IMR-90 (cell line): ENCODE data around the gene ITPK1. TPM values are rescaled to one million over a fixed set of nuclear protein-coding genes. Genes with fewer than 3 reads are reported as not detected.

Experiments
- ATAC-seq: fragments of 200-7000 bp; cut with Tn5 transposase; 2 replicates; pipeline ENCODE4 v1.9.1; 2020; ENCODE audit warnings: low read depth, mild to moderate bottlenecking, moderate library complexity
- BruUV-seq: library from RNA; stranded (reverse); fragments of 400-500 nt; replicated peaks from 2 replicates; lab custom pipeline; 2021; lab: Mats Ljungman, UMichigan
- CTCF ChIA-PET: fragments of 300-600 bp; formaldehyde crosslinking; extraction: SDS; loops from one replicate; lab custom pipeline; 2021; ENCODE audit warnings: antibody characterized with exemption; lab: Yijun Ruan, JAX
- POLR2A ChIA-PET: fragments of 300-600 bp; sonication (Branson Sonifier 250); formaldehyde crosslinking; loops from one replicate; lab custom pipeline; 2022; ENCODE audit warnings: antibody characterized with exemption; ENCODE audit not compliant: unreplicated experiment; lab: Charles Lee
- DNase-seq: peaks from one replicate; pipeline ENCODE4 v3.0.0; 2013
- H2AFZ ChIP-seq: replicated peaks from 2 replicates; pipeline ENCODE3; 2013; ENCODE audit warnings: low read length, mild to moderate bottlenecking; ENCODE audit not compliant: poor library complexity
- H2AK5ac ChIP-seq: 2 replicates; pipeline ENCODE4 v1.6.1; 2013; ENCODE audit warnings: low read depth, low read length, inconsistent platforms
- H2AK9ac ChIP-seq: replicated peaks from 2 replicates; pipeline ENCODE3; 2013; ENCODE audit warnings: mild to moderate bottlenecking, low read depth, low read length, moderate library complexity; ENCODE audit not compliant: poor library complexity
- H2BK120ac ChIP-seq: 2 replicates; pipeline ENCODE4 v1.6.1; 2013; ENCODE audit warnings: low read depth, low read length, inconsistent platforms
- H2BK15ac ChIP-seq: 3 replicates; pipeline ENCODE4 v1.6.1; 2013; ENCODE audit warnings: low read depth, low read length, inconsistent platforms
- H2BK20ac ChIP-seq: 2 replicates; pipeline ENCODE4 v1.6.1; 2013; ENCODE audit warnings: low read depth, mild to moderate bottlenecking, inconsistent platforms, low read length, moderate library complexity
- H2BK5ac ChIP-seq: 2 replicates; pipeline ENCODE4 v1.6.1; 2013; ENCODE audit warnings: mild to moderate bottlenecking, low read depth, low read length, inconsistent platforms; ENCODE audit not compliant: poor library complexity, severe bottlenecking
- H3K14ac ChIP-seq: replicated peaks from 2 replicates; pipeline ENCODE4 v1.6.1; 2013; ENCODE audit warnings: low read depth, low read length, inconsistent platforms
- H3K18ac ChIP-seq: 2 replicates; pipeline ENCODE4 v1.6.1; 2013; ENCODE audit warnings: low read depth, low read length, control low read depth
- H3K23ac ChIP-seq: 2 replicates; pipeline ENCODE4 v1.6.1; 2013; ENCODE audit warnings: low read depth, low read length, inconsistent platforms
- H3K27ac ChIP-seq: 2 replicates; pipeline ENCODE4 v1.5.1; 2013; ENCODE audit warnings: mild to moderate bottlenecking, control low read depth, low read length; ENCODE audit not compliant: insufficient read depth
- H3K27me3 ChIP-seq: 2 replicates; pipeline ENCODE4 v1.6.1; 2013; ENCODE audit warnings: low read length; ENCODE audit not compliant: control insufficient read depth, insufficient read depth
- H3K36me3 ChIP-seq: 2 replicates; pipeline ENCODE4 v1.6.1; 2013; ENCODE audit warnings: low read length, mixed read lengths; ENCODE audit not compliant: control insufficient read depth, insufficient read depth
- H3K4ac ChIP-seq: 2 replicates; pipeline ENCODE4 v1.6.1; 2013; ENCODE audit warnings: low read depth, low read length, inconsistent platforms
- H3K4me1 ChIP-seq: 2 replicates; pipeline ENCODE4 v1.6.1; 2013; ENCODE audit warnings: low read length, mixed read lengths; ENCODE audit not compliant: control insufficient read depth, insufficient read depth
- H3K4me2 ChIP-seq: 2 replicates; pipeline ENCODE4 v1.6.1; 2013; ENCODE audit warnings: low read depth, mild to moderate bottlenecking, control low read depth, low read length, moderate library complexity
- H3K4me3 ChIP-seq: 2 replicates; pipeline ENCODE4 v1.5.1; 2013; ENCODE audit warnings: low read depth, mild to moderate bottlenecking, control low read depth, low read length, moderate library complexity; ENCODE audit not compliant: insufficient read depth
- H3K56ac ChIP-seq: 2 replicates; pipeline ENCODE4 v1.6.1; 2013; ENCODE audit warnings: low read length, inconsistent platforms; ENCODE audit not compliant: insufficient read depth; ENCODE audit errors: extremely low read depth
- H3K79me1 ChIP-seq, 2 experiments: 2 replicates each; pipeline ENCODE4 v1.6.1; 2013; ENCODE audit warnings: low read length in 2 of 2, inconsistent platforms in 1 of 2, low read depth in 1 of 2
- H3K9ac ChIP-seq: 2 replicates; pipeline ENCODE4 v1.6.1; 2013; ENCODE audit warnings: low read depth, low read length, control low read depth
- H3K9me1 ChIP-seq: 2 replicates; pipeline ENCODE4 v1.6.1; 2013; ENCODE audit warnings: low read length, inconsistent platforms; ENCODE audit not compliant: insufficient read depth
- H3K9me3 ChIP-seq: 2 replicates; pipeline ENCODE4 v1.6.1; 2013; ENCODE audit warnings: low read length; ENCODE audit not compliant: control insufficient read depth, insufficient read depth
- H4K20me1 ChIP-seq: 2 replicates; pipeline ENCODE4 v1.6.1; 2013; ENCODE audit warnings: low read length, inconsistent platforms; ENCODE audit not compliant: insufficient read depth
- H4K5ac ChIP-seq: 2 replicates; pipeline ENCODE4 v1.6.1; 2013; ENCODE audit warnings: mild to moderate bottlenecking, low read depth, low read length, control low read depth
- H4K8ac ChIP-seq, 2 experiments: 2 replicates each; pipeline ENCODE4 v1.6.1; 2013; ENCODE audit warnings: low read depth in 2 of 2, low read length in 2 of 2, control low read depth in 1 of 2, inconsistent platforms in 1 of 2
- H4K91ac ChIP-seq: 2 replicates; pipeline ENCODE4 v1.6.1; 2013; ENCODE audit warnings: low read depth, low read length, inconsistent platforms; ENCODE audit not compliant: insufficient read depth
- BHLHE40 ChIP-seq: fragments of 150-350 bp; IDR thresholded peaks from 2 replicates; pipeline ENCODE4 v1.6.1; 2016; ENCODE audit warnings: mild to moderate bottlenecking, low read depth, low read length
- CEBPB ChIP-seq: IDR thresholded peaks from 2 replicates; pipeline ENCODE4 v1.6.1; 2012; ENCODE audit warnings: low read depth, low read length, improper control_type of control experiment
- CHD1 ChIP-seq: IDR thresholded peaks from 2 replicates; pipeline ENCODE4 v1.6.1; 2012; ENCODE audit warnings: low read depth, low read length, improper control_type of control experiment
- CTCF ChIP-seq: conservative IDR thresholded peaks from 2 replicates; pipeline ENCODE4 v1.5.1; 2012; ENCODE audit warnings: mild to moderate bottlenecking, low read depth, low read length, improper control_type of control experiment
- FOS ChIP-seq: fragments of 150-350 bp; IDR thresholded peaks from 2 replicates; pipeline ENCODE4 v1.6.1; 2016; ENCODE audit warnings: low read depth, low read length
- MAFK ChIP-seq: IDR thresholded peaks from 2 replicates; pipeline ENCODE4 v1.6.1; 2012; ENCODE audit warnings: low read depth, low read length, improper control_type of control experiment
- MAZ ChIP-seq: IDR thresholded peaks from 2 replicates; pipeline ENCODE4 v1.6.1; 2012; ENCODE audit warnings: low read depth, mild to moderate bottlenecking, low read length, improper control_type of control experiment, moderate library complexity, borderline replicate concordance
- MXI1 ChIP-seq: IDR thresholded peaks from 2 replicates; pipeline ENCODE4 v1.6.1; 2012; ENCODE audit warnings: low read depth, mild to moderate bottlenecking, low read length, moderate library complexity, borderline replicate concordance
- NFE2L2 ChIP-seq: fragments of 150-350 bp; IDR thresholded peaks from 2 replicates; pipeline ENCODE4 v1.6.1; 2016; ENCODE audit warnings: low read depth, mild to moderate bottlenecking, low read length
- POLR2A ChIP-seq: IDR thresholded peaks from 2 replicates; pipeline ENCODE4 v1.6.1; 2012; ENCODE audit warnings: mild to moderate bottlenecking, low read depth, low read length
- RAD21 ChIP-seq: IDR thresholded peaks from 2 replicates; pipeline ENCODE4 v1.6.1; 2012; ENCODE audit warnings: low read length, improper control_type of control experiment
- RCOR1 ChIP-seq: IDR thresholded peaks from 2 replicates; pipeline ENCODE4 v1.6.1; 2012; ENCODE audit warnings: mild to moderate bottlenecking, low read length, improper control_type of control experiment; ENCODE audit not compliant: insufficient replicate concordance
- RFX5 ChIP-seq: IDR thresholded peaks from 2 replicates; pipeline ENCODE4 v1.8.0; 2012; ENCODE audit warnings: low read depth, mild to moderate bottlenecking, low read length, moderate library complexity
- SMC3 ChIP-seq: fragments of 150-350 bp; IDR thresholded peaks from 2 replicates; pipeline ENCODE4 v1.6.1; 2016; ENCODE audit warnings: low read depth, mild to moderate bottlenecking, antibody characterized with exemption, low read length, moderate library complexity
- WGBS, 2 experiments: methylation state at CpG; one replicate each; pipeline versions ENCODE4 v1.1.5 to v1.1.7; 2013; ENCODE audit warnings: missing lambda C conversion rate in 2 of 2; ENCODE audit not compliant: insufficient read length in 1 of 2; ENCODE audit errors: extremely low coverage in 2 of 2; 5-methylcytosine and 5-hydroxymethylcytosine counted together
- dilution Hi-C: fragments of 300-500 bp; cut with HindIII; formaldehyde crosslinking; loops from one replicate; pipeline ENCODE4 v1.14.3; 2018; ENCODE audit warnings: low sequenced_read_pairs; ENCODE audit not compliant: unreplicated experiment
- in situ Hi-C: fragments of 300-500 bp; cut with MboI; formaldehyde crosslinking; loops from 3 replicates; pipeline ENCODE4 v1.14.3; 2019; ENCODE audit warnings: low sequenced_read_pairs, inconsistent platforms, mixed read lengths
- intact Hi-C: fragments of 100-400 bp; cut with micrococcal nuclease; formaldehyde crosslinking; loops from 2 replicates; pipeline ENCODE4 v1.10.0; 2022
- polyA plus RNA-seq, 3 experiments: library from polyadenylated mRNA; depleted of rRNA; stranded (reverse); fragments of >200 nt; gene quantifications; 2 replicates each; pipeline ENCODE4 v1.2.3, GENCODE V29; 2012; ENCODE audit warnings: low replicate concordance in 1 of 3
- total RNA-seq: library from RNA; depleted of rRNA; stranded (reverse); fragments of >200 nt; gene quantifications from 2 replicates; pipeline ENCODE4 v1.2.3, GENCODE V29; 2012

Gene ITPK1
- total and polyA plus RNA-seq, 2 of the 4 experiments (the other 2 are of a cell fraction): 21.7 to 26.9 TPM

- H3K9me3 ChIP-seq: no peaks in the 10 kb centered on the region
- ATAC-seq: no peak
- ChIA-PET POLR2A (no interaction called here), CTCF (no interaction called here)
- no peak overlapping the region for H3K4me3 ChIP-seq
- H3K79me1 ChIP-seq: no peaks in the 10 kb centered on the region
- no peak overlapping the region for H3K4ac ChIP-seq
- H2BK120ac ChIP-seq: no peak overlapping the region
- H3K36me3 ChIP-seq: no peaks in the 10 kb centered on the region
- peaks cover 19% of the 10 kb centered on the region for H3K27me3 ChIP-seq
- TF ChIP-seq RFX5: no peak
- TF ChIP-seq SMC3: no peak
- no peak for TF ChIP-seq RCOR1
- no peak for TF ChIP-seq CTCF
- no peak for TF ChIP-seq MAFK
- TF ChIP-seq CEBPB: no peak
- no peak for TF ChIP-seq MAZ
- TF ChIP-seq FOS: no peak
- no peak for TF ChIP-seq BHLHE40
- TF ChIP-seq CHD1: no peak
- no peak for TF ChIP-seq RAD21
- TF ChIP-seq POLR2A: no peak
- TF ChIP-seq MXI1: no peak
- TF ChIP-seq NFE2L2: no peak
- H3K27ac ChIP-seq: no peak overlapping the region
- H4K91ac ChIP-seq: no peak overlapping the region
- H2AFZ ChIP-seq: no peak overlapping the region
- no peak overlapping the region for H3K9ac ChIP-seq
- H3K4me1 ChIP-seq: peaks cover 14% of the 10 kb centered on the region
- dilution Hi-C loops (no loop called here), in situ Hi-C loops (no loop called here), intact Hi-C loops (no loop called here)
- H2AK9ac ChIP-seq: no peak overlapping the region
- no peak overlapping the region for H3K4me2 ChIP-seq
- no peak overlapping the region for H2BK20ac ChIP-seq
- no peak overlapping the region for H3K56ac ChIP-seq
- H3K18ac ChIP-seq: no peak overlapping the region
- no peak overlapping the region for H2AK5ac ChIP-seq
- DNase-seq: no peak
- H2BK15ac ChIP-seq: no peak overlapping the region
- H3K23ac ChIP-seq: no peak overlapping the region
- BruUV-seq: no TSS peak
- peaks cover 23% of the 10 kb centered on the region for H4K20me1 ChIP-seq
- no peak overlapping the region for H4K5ac ChIP-seq
- no peak overlapping the region for H3K14ac ChIP-seq
- H3K9me1 ChIP-seq: peaks cover 14% of the 10 kb centered on the region; the same call in 1 of the 2 replicates
- no peak overlapping the region for H2BK5ac ChIP-seq
- 88% methylated on average over 2 of the region's 5 CpGs; no CpG with 5 or more reads in 1 of the 2 experiments for WGBS, 2 experiments
- H4K8ac ChIP-seq: no peak overlapping the region
Observed at GRCh38 chr14:93040443-93040842, 75.3 kb downstream of the ITPK1 start.
